GM18508 (cell line): ENCODE results near the gene CMSS1.

Experiments
- ATAC-seq: cut with Tn5 transposase; IDR thresholded peaks from one replicate; pipeline ENCODE4 v1.9.1; 2021; ENCODE audit warnings: moderate number of reproducible peaks; ENCODE audit not compliant: insufficient read depth, unreplicated experiment

Gene CMSS1

DNA sequence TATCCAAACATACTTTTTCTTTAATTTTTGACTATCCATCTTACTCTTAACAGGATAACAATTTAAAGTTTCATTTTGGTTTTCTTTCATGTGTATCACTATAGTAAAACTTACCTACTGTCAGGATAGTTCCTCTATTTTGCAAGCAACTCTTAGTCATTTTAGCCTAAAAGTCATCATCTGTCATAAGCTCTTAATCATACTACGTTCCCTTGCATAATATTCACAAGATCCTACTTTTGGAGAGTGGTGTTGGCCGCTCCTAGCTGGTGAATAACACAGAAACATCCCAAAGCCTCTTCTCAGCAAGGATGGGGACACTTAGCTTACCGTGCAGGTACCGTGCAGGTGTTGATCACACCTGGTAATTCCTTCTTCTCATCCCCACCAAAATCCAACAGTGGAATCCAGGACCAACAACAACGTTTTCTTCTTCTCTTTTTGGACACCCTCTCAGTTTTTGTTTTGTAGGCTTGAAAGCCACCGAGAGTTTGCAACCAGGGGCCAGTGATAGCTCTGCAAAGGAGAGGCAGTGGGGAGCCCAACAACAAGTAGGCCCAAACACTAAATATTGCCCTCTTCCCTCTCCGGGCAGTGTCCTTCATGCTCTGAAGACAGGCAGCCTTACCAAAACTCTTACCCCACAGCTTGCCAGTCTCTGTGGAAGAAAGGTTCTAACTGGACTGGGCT, 296.2 kb downstream of the CMSS1 start:
- no peak for ATAC-seq

- no peak for ATAC-seq
Observed at GRCh38 chr3:100114413-100115030, 296.9 kb downstream of the CMSS1 start, which contains the start of gene FILIP1L. FILIP1L (minus strand) TSS chr3:100114501.

- no peak for ATAC-seq
Observed at GRCh38 chr3:100117093-100117492, 299.4 kb downstream of the CMSS1 start.

- no peak for ATAC-seq
Observed at GRCh38 chr3:100120012-100120411, 302.4 kb downstream of the CMSS1 start.

GRCh38 chr3:100120693-100121092, 303.0 kb downstream of the CMSS1 start:
- no peak for ATAC-seq

DNA sequence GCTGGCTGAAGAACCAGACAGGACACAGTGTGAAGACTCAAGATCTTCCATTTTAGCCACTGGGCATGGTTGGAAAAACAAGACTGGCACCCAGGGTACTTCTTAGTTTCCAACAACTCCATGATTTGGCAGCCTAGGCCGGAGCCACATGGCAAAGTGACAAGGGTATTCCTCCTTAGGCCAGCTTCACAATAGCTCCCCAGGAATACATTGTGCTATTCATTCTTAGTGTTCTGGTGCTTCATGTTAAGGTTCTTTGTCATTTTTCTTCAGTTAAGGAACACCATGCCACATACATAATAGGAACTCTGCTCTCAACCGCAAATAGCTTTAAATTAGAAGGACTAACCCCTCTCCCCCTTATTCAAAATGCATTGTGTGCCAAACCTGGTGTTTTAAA, 304.7 kb downstream of the CMSS1 start:
- ATAC-seq, result no peak

DNA sequence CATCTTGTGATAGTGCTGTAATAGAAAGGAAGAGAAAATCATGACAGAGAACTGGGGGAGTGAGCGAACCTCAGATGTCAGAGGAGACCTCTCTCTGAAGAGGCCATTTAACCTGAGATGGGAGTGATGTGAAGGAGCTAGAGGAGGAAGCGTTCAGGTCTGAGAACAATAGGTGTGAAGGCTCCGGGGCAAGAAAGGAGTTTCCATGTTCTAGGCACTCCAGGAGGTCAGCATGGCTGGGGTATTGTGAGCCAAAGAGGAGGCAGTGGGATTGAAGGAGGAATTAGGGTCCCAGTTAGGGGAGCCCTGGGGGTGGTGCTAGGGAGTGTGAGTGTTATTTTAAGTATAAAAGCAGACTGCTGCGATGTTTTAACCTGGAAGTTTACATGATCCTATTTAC, 305.4 kb downstream of the CMSS1 start:
- no peak for ATAC-seq

DNA sequence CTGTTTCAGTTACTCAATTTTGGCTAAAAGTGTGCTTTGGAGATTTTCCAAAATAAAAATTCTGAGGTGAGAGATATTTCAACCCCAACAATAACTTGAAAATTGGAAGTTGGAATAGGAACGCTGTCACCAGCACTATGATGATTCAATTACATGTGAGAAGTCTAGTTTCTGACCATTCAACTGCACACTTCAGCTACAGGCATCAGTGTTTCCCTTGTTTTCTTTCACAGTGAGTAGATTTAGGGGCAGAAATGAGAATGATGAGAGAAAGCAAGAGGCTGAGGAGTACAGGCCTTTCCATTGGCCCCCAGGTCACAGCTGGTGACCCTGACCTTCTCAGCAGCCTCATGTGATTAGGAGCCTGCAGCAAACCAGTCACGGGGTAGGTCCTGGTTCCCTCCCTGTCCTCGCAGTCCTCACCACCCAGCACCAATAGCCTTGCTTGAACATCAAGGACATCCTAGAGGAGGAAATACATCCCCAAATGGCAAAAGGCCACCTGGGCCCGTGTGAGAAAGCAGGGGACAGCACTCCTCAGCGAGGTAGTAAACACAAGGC, 306.6 kb downstream of the CMSS1 start:
- no peak for ATAC-seq

- no peak for ATAC-seq
Observed at GRCh38 chr3:100125161-100125938, 307.7 kb downstream of the CMSS1 start.

DNA sequence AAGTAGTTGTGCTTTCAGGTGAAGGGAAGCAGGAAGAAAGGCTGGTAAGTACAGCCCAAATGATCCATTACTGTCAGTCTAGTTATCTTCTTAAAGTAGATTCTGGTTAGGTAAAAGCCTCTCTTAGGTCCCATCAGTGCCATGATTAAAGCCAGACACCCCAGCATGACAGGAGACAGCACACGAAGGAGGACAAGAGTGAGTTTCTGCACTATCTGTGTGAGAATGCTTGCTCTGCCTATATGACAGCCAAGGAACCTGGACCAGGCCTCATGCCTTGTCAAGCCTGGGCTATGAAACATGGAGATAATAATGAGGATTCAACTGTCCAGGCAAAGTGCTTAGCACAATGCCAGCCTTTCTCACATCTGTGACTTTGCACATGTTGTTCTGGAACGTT, 310.1 kb downstream of the CMSS1 start:
- ATAC-seq, result no peak

GRCh38 chr3:100128565-100128964, 310.9 kb downstream of the CMSS1 start:
- ATAC-seq, result no peak

- no peak for ATAC-seq
Observed at GRCh38 chr3:100129941-100130340, 312.3 kb downstream of the CMSS1 start.

- ATAC-seq, result no peak
Observed at GRCh38 chr3:100131241-100131640, 313.6 kb downstream of the CMSS1 start.

DNA sequence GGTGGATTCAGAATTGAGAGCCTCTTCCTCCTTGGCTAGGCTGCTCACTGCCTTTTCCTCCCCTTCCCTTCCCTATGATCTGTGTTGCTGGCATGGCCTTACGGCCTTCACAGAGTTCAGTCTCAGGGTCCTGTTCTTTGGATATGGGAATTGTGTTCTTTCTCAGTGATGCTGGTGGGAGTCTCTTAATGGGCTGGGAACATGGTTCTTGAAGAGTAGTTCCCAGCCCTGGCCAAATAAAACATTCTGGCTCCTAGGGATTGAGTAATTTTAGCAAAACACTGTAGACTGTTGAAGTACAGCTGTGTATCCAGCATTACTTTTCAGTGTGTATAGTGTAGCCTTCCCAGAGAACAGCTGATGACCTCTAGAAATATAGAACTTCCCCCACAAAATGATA, 319.3 kb downstream of the CMSS1 start:
- ATAC-seq, result no peak

GRCh38 chr3:100140976-100141375, 323.3 kb downstream of the CMSS1 start:
- ATAC-seq, result no peak

DNA sequence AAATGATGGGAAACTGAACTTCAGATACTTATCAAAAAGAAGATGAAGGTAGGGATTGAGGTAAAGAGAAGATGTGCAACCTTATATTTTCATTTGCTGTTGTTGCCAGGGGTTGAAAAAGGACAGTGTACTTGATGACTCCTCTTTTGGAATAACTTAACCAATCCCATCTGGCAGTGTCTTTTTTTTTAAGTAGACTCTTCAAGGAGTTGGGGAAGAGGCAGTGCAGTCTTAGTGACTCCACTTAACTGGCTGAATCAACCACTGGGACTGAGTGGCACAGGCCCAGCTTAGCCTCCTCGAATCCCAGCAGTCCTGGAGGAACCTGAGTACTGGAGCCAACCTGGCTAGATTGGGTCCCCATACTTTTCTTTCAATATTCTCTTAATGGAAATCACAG, 323.9 kb downstream of the CMSS1 start:
- ATAC-seq, result no peak

DNA sequence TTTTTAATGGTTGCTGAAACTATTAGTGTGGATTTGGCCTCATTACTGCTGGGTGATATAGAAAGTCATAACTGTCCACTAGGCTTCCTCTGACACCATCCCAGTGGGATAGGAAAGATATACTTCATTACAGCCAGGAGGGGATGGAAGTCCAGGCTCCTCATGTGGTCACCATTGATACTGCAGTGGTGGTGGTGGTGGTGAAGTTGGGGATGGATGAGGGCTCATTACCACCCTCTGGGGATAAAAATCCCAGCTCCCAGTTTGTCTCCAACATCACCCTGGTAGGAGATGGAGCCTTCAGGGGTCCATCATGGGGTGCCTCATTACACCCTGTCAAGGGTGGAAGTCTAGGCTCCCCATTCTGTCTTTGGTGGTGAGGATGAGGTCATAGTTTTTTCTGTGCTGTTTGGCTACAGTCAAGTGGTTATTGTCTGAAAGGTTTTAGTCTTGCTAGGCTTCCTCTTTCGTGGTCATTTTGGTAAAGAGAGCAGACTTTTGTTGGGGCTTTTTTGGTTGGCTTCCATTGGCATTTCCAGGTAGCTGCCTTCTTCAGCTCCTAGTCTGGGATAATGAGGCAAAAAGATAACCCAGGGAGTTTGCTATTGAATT, 326.7 kb downstream of the CMSS1 start:
- ATAC-seq, result peak; percentile 80

GRCh38 chr3:100149130-100149529, 331.5 kb downstream of the CMSS1 start:
- no peak for ATAC-seq

- ATAC-seq, result no peak
Observed at GRCh38 chr3:100149713-100150415, 332.2 kb downstream of the CMSS1 start.

DNA sequence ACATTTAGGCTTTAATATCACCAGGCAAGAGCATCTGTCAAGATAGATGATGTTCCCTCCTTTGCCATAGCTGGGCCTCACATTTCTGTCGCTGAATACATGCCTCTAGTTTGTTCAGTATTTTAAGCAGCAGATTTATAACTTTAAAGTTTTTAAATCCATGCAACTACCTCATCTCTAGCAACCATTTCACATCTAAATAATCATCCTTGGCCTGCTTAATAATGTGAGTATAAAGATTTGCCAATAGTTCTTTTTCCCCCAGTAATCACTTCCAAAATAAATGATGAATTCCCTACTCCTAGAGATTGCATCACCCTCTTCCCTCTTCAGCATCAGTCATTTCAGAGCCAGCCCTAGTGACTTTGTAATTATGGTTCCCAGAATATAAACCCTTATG, 332.8 kb downstream of the CMSS1 start:
- ATAC-seq, result no peak
